ENCODE measurements around the gene AIF1.
A peak's percentile ranks its signal among the peaks of the same experiment; 100 is the strongest.

The AIF1 gene

DNA sequence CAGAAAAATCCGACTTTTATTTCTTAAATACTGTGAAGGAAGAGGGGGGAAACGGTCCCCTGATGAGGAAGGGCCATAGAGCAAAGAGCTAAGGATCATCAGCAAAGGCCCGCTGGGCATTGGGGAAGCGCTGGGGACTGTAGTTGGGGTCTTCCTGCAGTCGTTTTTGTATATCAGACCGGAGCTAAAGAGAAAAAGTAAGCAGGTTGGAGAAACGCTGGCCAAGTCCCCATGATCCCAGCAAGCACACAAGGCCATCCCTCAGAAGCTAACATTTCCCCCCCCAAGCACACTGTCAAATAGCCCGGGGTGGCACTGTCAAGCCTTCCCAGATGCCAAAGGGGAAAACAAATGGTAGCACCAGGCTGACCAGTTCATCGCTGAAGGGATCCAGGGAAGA, 24.0 kb downstream of the AIF1 start (continued):
- TF ChIP-seq BACH2 (CRISPR knock-in tag; IDR thresholded peaks at IDR 0.05; ENCODE audit: borderline replicate concordance) (no peak), ZC3H10 (CRISPR knock-in tag; IDR thresholded peaks at IDR 0.05) (no peak), ARNTL (CRISPR knock-in tag; IDR thresholded peaks at IDR 0.05; ENCODE audit: borderline replicate concordance, low read depth) (no peak), ISL1 (CRISPR knock-in tag; IDR thresholded peaks at IDR 0.05) (no peak)

- ATAC-seq = peak; percentile 30
- TF ChIP-seq TSHZ2 (CRISPR knock-in tag; IDR thresholded peaks at IDR 0.05) (no peak), CREB5 (CRISPR knock-in tag; IDR thresholded peaks at IDR 0.05; ENCODE audit: low read depth) (no peak), PPARA (CRISPR knock-in tag; IDR thresholded peaks at IDR 0.05; ENCODE audit: borderline replicate concordance) (no peak), ZC3H10 (CRISPR knock-in tag; IDR thresholded peaks at IDR 0.05) (no peak), RARB (CRISPR knock-in tag; IDR thresholded peaks at IDR 0.05) (no peak), CSDC2 (CRISPR knock-in tag; IDR thresholded peaks at IDR 0.05) (no peak), ZNF565 (CRISPR knock-in tag; conservative IDR thresholded peaks at IDR 0.05; ENCODE audit: low read depth) (no peak), ZFP30 (CRISPR knock-in tag; IDR thresholded peaks at IDR 0.05) (no peak), ISL1 (CRISPR knock-in tag; IDR thresholded peaks at IDR 0.05) (no peak), ARNTL (CRISPR knock-in tag; IDR thresholded peaks at IDR 0.05; ENCODE audit: borderline replicate concordance, low read depth) (no peak), ZFP3 (CRISPR knock-in tag; IDR thresholded peaks at IDR 0.05) (no peak), ZNF8 (CRISPR knock-in tag; IDR thresholded peaks at IDR 0.05) (no peak), ESRRG (CRISPR knock-in tag; IDR thresholded peaks at IDR 0.05) (no peak), SNAI2 (CRISPR knock-in tag; IDR thresholded peaks at IDR 0.05) (no peak), TOX (CRISPR knock-in tag; IDR thresholded peaks at IDR 0.05; ENCODE audit: borderline replicate concordance) (no peak)
- TF ChIP-seq, protein P1, sequence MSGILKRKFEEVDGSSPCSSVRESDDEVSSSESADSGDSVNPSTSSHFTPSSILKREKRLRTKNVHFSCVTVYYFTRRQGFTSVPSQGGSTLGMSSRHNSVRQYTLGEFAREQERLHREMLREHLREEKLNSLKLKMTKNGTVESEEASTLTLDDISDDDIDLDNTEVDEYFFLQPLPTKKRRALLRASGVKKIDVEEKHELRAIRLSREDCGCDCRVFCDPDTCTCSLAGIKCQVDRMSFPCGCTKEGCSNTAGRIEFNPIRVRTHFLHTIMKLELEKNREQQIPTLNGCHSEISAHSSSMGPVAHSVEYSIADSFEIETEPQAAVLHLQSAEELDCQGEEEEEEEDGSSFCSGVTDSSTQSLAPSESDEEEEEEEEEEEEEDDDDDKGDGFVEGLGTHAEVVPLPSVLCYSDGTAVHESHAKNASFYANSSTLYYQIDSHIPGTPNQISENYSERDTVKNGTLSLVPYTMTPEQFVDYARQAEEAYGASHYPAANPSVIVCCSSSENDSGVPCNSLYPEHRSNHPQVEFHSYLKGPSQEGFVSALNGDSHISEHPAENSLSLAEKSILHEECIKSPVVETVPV (CRISPR knock-in tag; IDR thresholded peaks at IDR 0.05) = no peak
These were observed 24.4 kb downstream of the AIF1 start for GRCh38 chr6:31639449-31639861.

GRCh38 chr6:31640612-31641011, 25.6 kb downstream of the AIF1 start:
- no peak for ATAC-seq
- TF ChIP-seq PPARA (CRISPR knock-in tag; IDR thresholded peaks at IDR 0.05; ENCODE audit: borderline replicate concordance) (no peak), ISL1 (CRISPR knock-in tag; IDR thresholded peaks at IDR 0.05) (no peak), ESRRG (CRISPR knock-in tag; IDR thresholded peaks at IDR 0.05) (no peak), TCF4 (CRISPR knock-in tag; IDR thresholded peaks at IDR 0.05; ENCODE audit: borderline replicate concordance) (no peak), TOX (CRISPR knock-in tag; IDR thresholded peaks at IDR 0.05; ENCODE audit: borderline replicate concordance) (no peak), ZNF70 (CRISPR knock-in tag; IDR thresholded peaks at IDR 0.05) (no peak), ZC3H10 (CRISPR knock-in tag; IDR thresholded peaks at IDR 0.05) (no peak), OSR1 (CRISPR knock-in tag; IDR thresholded peaks at IDR 0.05) (no peak), ZNF565 (CRISPR knock-in tag; conservative IDR thresholded peaks at IDR 0.05; ENCODE audit: low read depth) (no peak), RARB (CRISPR knock-in tag; IDR thresholded peaks at IDR 0.05) (no peak), TSHZ2 (CRISPR knock-in tag; IDR thresholded peaks at IDR 0.05) (no peak), CREB5 (CRISPR knock-in tag; IDR thresholded peaks at IDR 0.05; ENCODE audit: low read depth) (no peak), ZFP30 (CRISPR knock-in tag; IDR thresholded peaks at IDR 0.05) (no peak), ZNF8 (CRISPR knock-in tag; IDR thresholded peaks at IDR 0.05) (no peak), ZFP3 (CRISPR knock-in tag; IDR thresholded peaks at IDR 0.05) (no peak)
- TF ChIP-seq, protein P2, sequence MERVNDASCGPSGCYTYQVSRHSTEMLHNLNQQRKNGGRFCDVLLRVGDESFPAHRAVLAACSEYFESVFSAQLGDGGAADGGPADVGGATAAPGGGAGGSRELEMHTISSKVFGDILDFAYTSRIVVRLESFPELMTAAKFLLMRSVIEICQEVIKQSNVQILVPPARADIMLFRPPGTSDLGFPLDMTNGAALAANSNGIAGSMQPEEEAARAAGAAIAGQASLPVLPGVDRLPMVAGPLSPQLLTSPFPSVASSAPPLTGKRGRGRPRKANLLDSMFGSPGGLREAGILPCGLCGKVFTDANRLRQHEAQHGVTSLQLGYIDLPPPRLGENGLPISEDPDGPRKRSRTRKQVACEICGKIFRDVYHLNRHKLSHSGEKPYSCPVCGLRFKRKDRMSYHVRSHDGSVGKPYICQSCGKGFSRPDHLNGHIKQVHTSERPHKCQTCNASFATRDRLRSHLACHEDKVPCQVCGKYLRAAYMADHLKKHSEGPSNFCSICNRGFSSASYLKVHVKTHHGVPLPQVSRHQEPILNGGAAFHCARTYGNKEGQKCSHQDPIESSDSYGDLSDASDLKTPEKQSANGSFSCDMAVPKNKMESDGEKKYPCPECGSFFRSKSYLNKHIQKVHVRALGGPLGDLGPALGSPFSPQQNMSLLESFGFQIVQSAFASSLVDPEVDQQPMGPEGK (CRISPR knock-in tag; IDR thresholded peaks at IDR 0.05; ENCODE audit: borderline replicate concordance) = no peak
- TF ChIP-seq, protein P3, sequence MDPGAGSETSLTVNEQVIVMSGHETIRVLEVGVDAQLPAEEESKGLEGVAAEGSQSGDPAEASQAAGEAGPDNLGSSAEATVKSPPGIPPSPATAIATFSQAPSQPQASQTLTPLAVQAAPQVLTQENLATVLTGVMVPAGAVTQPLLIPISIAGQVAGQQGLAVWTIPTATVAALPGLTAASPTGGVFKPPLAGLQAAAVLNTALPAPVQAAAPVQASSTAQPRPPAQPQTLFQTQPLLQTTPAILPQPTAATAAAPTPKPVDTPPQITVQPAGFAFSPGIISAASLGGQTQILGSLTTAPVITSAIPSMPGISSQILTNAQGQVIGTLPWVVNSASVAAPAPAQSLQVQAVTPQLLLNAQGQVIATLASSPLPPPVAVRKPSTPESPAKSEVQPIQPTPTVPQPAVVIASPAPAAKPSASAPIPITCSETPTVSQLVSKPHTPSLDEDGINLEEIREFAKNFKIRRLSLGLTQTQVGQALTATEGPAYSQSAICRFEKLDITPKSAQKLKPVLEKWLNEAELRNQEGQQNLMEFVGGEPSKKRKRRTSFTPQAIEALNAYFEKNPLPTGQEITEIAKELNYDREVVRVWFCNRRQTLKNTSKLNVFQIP (CRISPR knock-in tag; IDR thresholded peaks at IDR 0.05; ENCODE audit: borderline replicate concordance, low read depth) = no peak
- TF ChIP-seq, protein P1 (CRISPR knock-in tag; IDR thresholded peaks at IDR 0.05) = no peak

Measured in SK-N-SH treated with all-trans-retinoic acid at 6 μM for 48 hours (cell line).